Suppressor macrophage treated with lipopolysaccharide for 1 hour (primary cell): ENCODE measurements around the gene RNF144B.
"Not testable (repeated sequence)": the region's sequence is repeated elsewhere in the genome, so short reads cannot be mapped to it uniquely, and the experiment has no call there.

Experiments used
- DNase-seq, 3 donors: peaks; one replicate each; pipeline ENCODE4 v3.0.0-alpha.2; 2020 to 2022

RNF144B gene

DNA sequence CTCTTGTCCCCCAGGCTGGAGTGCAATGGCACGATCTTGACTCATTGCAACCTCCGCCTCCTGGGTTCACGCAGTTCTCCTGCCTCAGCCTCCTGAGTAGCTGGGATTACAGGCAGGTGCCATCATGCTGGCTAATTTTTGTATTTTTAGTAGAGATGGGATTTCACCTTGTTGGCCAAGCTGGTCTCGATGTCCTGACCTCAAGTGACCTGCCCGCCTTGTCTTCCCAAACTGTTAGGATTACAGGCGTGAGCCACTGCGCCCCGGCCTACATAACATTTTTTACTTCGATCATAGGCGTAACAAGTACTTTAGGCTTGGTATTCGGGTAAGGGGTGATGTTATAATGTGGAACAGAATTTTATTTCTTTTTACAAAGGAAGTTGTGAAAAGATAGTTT lies 22.5 kb downstream of the RNF144B start:
- DNase-seq = not testable (repeated sequence)

DNA sequence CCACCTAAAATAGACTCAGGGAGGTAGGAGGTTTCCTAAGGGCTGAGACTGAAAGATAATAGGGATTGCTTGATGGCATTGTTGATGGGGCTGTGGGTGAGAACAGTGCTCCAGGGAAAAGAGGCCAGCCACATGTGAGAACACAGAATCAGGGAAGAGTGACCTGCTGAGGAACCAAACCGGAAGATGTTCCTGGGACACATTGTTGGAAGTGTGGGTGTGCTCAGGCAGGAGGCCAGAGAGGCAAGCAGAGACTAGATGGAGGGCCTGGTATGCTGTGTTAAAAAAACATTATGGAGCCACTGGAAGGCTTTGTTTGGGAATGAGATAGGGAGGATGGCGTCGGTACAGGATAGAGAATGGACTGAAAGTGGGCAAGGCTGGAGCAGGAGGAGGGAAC lies 23.3 kb downstream of the RNF144B start:
- DNase-seq = no peak

DNA sequence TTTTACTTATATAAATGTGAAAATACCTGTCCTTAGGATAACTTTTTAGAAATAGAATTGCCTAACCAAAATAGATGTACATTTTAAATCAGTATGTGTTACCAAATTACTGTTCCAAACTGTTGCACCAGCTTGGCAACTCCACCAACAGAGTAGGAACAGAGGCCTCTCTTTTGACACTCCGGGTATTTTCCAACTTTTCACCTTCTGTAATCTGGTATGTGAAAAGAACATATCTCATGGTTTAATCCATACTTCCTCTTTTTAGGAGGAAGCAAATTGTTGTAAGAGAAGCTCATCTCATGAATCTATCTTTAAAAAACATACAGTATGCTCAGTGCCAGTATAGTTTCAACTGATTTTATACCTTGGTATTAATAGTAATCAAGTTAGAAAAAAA lies 24.9 kb downstream of the RNF144B start:
- peak; percentile 85 to 98 (median 96) for DNase-seq

DNA sequence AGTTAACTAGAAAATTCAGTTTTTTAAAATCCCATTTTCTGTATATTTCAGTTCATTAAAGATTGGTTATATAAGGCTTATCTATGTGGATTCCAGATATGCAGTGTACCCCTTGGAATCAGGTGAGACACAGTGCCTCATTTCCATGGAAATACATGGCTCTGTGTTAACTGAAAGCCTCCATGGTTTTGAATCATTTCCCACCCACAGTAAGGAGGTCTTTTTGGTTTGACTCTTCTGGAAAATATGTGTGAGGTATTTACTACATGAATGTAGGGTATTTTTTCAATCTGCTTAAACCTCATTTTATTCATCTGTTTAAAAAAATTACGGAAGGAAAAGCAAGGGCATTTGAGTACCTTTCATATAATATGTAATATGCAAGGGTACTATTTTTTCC lies 25.5 kb downstream of the RNF144B start:
- peak; percentile 25 to 40 (median 31) for DNase-seq

DNA sequence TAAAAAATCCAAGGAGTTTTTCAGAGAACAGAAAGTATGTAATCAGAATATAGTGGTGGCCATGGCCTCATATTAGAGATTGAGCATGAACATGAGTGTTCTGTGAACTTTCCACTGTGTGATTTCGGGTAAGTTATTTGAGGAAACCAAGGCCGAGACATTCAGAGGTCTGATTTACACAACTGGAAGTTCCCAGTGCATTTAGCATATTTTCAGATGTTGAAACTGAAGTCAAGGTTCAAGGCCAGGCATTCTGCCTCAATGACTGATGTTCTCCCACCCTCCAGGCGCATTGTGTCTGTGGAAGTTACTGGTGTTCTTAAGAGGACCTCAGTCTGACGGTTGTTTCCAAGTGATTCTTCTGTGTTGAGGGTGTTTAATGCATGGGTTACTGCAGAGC lies 26.2 kb downstream of the RNF144B start:
- peak; percentile 84 to 96 (median 90) for DNase-seq

DNA sequence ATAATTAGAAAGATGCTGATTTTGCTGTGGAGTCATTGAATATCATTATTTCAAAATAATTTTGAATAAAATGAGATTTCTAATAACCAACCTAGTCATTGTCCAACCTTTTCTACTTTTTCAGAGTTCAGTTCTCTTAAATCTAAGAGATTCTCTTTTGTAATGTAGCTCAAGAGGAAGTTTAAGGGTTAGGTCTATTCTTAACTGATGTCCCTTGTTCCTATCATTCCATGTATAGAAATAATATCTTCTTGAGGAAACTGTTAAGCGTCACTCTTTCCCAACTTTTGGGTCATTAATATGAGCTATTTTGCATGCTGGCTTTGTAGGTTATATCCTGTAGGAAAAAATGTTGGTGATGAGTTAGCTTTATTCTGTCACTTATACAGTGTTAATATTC lies 27.0 kb downstream of the RNF144B start:
- DNase-seq = peak; percentile 15 to 69 (median 58)

DNA sequence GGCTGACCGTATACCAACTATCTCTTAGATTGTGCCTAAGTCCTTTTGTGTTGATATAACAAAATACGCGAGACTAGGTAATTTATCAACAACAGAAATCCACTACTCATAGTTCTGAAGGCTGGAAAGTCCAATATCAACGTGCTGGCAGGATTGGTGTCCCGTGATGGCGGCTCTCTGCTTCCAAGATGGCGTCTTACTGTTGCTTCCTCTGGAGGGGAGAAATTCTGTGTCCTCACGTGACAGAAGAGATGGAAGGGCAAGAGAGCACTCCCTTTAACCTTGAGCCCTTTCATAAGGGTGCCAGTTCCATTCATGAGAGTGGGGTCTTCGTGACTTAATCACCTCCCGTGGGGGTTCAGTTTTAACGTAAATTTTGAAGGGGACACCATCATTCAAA lies 28.1 kb downstream of the RNF144B start:
- DNase-seq = no peak

DNA sequence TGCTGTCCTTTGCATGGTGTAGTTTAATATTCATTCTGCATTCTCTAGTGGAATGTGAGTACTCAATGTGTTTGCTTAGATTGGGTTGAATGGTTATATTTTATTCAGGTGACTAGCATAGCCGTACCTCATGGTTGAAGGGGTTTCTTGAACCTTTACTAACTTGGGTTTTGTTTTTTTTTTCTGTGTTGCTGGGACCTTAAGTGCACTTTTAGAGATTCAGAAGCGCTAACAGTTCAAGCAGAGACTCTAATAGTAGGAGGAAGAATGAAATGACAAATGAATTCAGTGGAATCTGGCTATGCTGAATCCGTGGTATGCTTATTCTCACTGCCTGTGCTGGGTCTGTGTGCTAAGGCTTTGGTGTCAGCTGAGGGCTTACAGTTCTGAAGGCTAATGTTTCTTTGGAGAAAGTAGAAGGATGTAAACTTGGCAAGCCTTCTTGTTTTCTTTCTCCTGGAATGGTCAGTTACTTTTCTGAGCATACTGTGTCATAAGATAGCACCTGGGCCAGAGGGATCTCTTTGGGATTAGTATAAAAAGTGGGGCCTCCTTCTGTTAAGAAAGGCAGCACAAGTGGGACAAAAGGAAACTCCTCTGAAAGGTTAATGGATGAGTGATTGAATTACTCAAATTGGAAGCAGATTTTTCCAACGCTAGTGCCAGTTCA lies 28.7 kb downstream of the RNF144B start:
- DNase-seq = no peak

DNA sequence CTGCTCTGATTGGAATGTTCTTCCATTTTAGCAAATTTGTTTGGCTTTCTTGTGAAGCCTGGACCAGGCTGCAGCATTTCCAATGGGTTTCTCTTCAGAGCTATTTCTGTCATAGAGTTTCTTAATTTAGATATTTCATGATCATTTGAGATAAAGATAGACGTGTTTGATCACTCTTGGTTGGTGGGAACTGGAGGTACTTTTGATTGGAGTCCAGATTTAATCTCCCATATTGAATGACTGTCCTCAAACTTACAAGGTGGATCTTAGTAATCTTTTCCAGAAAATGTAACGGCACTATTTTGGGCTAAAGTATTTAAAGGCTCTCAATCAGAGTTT lies 29.2 kb downstream of the RNF144B start:
- DNase-seq = no peak

DNA sequence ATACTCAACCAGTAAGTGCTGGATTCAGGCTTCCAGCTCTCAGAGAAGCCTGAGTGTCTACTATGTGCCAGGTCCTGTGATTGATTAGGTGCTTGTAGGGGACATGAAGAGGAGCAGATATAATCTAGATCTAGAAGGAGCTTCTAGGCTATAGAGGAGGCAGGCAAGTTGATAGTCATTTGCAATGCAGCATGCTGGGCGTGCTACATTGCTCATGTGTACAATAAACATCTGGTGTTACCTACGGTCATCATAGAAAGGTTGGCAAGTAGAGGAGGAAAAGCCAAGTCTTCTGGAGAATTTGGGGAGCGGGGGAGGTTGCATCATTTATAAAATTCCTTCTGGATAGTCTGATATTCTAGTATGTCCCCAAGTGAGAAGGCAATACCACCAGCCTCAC lies 33.2 kb downstream of the RNF144B start:
- DNase-seq = no peak

DNA sequence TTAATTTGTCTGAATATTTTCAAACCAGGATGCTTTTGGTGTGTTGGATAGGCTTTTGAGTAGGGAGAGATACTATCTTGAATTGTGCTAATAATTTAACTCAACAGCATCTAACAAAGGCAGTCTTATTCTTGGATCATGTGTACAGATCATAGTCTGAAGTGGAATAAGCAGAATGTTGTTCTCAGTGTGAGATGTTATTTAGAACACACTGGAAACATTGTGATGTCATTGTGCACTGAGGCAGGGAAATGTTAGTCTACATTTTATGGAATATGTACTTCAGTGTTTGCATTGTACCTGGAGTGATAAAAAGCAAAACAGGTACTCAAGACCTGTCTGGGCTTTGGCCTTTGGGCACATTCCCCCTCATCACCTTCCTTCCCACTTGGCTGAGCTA lies 35.0 kb downstream of the RNF144B start:
- DNase-seq = no peak

DNA sequence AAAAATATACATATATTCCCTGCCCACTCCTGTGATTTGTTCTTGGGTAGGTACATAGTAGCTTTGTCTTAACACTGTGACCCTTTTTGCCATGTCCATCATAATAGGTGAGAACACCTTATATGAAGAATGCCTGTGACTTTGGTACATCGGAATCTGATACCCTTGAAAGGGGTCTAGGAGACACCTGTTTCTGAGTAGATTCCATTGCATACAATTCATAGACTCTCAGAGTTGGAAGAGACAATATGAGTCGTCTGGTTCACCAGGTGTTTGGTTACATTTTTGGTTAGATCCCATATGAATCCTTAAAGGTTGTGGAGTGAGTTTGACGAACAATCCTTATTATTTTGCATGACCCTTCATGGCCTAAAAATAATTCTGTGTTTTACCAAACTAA lies 36.3 kb downstream of the RNF144B start:
- DNase-seq = no peak

DNA sequence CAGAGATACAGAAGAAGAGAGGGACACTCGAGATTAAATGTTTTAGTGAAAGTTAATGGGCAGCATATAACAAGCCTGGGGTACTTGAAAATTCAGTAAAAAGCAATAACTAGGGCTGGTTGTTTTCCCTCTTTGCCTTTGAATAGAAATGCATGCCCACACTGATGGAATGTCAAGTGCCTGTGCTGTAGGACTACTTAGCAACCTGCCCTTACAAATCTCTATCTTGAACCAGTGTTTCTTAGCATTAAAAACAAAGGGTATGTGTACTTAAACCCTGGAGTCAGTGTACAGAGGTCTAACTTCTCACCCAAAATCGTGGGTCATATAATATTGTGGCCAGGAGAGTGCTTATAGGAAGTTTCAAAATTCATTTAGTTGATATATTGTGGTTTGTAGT lies 37.1 kb downstream of the RNF144B start:
- DNase-seq = no peak

DNA sequence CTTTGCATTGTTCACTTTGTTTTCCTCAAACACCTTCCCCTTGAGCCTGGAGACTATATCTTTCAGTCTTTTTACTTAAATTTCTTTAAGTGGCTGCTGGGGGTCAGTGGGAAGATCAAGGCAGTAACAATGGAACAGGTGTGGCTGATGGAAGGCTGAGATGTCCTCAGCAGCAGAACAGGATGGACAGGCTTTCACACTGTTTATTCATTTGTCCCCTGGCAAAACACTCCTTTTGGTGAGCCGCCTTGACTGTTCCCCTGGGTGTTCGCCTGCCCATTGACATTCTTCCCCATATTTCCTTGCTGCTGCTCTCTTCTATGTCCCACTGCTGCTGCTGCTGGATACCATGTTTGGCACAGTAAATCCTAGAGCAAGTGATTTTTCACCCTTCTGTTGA lies 38.1 kb downstream of the RNF144B start:
- no peak for DNase-seq

DNA sequence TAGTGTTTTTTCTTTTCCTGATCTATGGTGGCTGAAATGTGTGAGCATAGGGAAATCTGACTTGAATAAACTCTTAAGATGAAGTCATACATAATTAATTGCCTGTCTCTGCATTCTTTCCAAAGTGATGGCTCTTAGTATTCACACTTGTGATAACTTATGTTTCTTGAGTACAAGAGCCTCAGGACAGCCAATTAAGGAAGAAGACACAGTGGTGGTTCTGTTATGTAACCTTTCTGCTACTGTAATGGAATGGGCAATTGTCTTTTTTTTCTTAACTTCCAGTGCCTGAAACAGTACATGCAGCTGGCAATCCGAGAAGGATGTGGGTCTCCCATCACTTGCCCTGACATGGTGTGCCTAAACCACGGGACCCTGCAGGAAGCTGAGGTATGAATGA lies 40.1 kb downstream of the RNF144B start:
- peak in 1 of 3 donors; percentile 44 for DNase-seq

DNA sequence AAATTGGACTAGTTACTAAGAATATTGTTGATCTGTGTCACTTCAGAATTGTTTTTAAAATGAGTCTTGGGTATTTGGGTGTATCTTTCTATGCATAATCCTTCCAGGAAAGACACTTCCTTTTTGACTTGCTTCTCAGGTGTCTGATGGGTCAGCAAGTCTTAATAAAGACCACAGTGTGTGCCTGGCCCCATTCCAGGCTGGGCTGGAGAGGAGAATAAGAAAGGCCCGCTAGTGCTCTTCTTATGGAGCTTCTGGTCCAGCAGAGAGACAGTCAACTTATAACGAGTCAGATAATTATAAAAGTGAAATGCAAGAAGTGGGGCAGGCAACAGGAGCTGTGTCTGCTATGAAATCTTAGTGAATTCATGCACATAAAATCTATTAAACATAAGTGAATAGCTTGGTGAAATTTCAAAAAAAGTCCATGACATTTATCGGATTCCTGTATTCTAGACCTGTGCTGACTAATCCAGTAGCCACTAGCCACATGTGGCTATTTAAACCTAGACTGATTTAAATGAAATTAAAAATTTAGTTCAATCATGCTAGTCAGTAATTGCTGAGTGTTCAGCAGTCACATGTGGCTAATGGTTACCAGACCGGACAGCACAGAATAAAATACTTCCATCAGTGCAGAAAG lies 42.6 kb downstream of the RNF144B start:
- DNase-seq = no peak

DNA sequence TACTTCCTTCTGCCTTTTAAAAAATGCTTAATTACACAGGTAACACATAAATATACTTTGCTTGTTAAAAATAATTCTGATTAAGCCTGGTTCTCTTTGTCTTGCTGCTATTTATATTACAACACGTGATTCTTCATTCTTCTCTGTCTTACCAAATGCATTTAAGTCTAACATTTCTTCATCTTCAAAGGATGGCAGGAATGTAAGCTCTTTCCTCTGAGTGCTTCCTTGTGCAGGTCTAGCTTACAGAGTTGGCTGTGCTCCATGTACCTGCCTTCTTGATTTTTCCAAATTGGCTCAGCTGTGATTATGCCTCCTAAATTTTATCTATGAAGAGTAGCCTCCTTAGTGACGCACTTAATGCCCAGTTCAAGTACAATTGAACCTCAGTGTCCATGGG lies 44.4 kb downstream of the RNF144B start:
- DNase-seq = no peak

DNA sequence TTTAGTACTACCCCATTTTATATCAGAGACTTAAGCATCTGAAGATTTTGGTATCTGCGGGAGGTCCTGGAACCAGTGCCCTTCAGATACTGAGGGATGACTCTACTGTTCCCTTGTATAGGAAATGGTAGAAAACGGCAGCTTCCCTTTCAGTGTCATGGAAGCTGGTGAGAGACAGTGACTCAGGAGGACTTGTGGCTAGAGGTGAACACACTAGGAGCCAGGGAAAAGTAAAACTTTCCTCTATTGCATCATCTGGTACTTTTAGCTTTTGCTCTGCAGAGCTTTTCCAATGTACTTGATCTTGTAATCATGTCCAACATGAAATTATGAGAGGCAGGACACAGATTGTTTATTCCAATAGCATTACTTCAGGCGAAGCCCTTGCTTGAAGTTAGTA lies 45.0 kb downstream of the RNF144B start:
- DNase-seq = peak; percentile 80 to 95 (median 91)

DNA sequence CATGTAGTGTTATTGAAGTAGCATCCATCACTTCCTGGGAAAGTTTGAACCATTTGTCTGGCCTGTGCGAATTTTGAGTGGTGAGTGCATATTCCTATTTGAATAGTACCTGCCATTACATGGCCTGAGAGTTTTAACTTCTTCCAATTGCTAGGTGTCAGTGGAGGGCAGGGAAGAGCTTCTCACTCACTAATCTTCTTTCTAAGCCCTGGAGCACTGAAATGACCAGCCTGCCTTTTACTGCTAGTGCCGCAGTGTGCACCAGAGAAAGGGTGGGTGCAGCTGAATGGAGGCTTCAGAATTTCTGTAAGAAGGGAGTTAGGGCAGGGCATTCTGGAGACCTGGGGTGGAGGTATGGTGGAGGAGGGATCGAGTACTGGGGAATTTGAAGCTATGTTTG lies 45.5 kb downstream of the RNF144B start:
- DNase-seq = no peak

DNA sequence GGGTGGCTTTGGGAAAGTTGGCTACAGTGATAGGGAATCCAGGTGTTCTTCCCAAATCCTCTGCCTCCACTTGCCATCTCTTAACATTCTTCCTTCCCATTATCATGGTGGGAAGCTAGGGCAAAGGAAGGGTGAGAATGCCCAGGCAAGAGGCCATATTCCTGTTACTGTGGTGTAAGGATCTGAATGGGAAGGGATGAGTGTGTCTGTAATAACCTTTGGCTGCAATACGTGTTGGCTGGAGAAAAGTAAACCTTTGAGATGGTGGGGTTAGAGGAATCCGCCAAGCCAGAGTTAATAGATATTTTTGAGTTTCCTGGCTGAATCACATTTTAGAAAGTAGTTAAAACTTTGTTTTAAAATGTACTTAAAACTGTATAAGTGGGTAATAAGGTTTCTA lies 45.9 kb downstream of the RNF144B start:
- DNase-seq = no peak

DNA sequence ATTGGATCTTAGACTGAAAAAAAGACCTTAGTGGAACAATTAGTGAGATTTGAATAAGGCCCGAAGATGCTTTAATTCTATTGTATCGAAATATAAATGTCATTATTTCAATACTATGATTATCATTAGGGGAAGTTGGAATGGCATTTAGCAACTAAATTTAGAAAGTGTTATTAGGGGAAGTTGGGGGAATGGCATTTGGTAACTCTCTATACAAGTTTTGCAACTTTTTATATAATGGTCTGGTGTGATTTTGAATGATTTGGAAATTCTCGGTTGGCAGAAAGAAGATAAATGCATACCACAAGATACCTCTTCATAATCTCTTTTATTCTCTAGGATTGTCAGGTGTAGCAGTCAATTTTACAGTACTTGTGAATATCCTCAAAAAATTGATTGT lies 49.2 kb downstream of the RNF144B start:
- peak; percentile 63 to 86 (median 83) for DNase-seq

DNA sequence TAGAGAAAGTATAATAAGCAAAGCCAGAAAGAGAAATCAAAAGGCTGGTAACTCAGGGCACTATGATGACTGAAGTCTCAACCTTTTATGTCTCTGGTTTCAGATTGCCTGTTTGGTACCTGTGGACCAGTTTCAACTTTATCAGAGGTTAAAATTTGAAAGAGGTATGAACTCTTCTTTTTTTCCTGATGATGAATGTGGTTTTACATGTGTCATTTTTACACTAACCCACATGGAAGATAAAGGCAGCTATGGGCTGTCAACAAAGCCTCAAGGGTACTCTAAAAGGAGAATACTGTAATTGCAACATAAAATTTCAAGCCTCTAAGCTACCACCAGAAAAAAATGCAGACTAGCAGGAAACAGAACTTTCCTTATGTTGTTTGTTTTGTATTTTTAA lies 52.4 kb downstream of the RNF144B start:
- no peak for DNase-seq

DNA sequence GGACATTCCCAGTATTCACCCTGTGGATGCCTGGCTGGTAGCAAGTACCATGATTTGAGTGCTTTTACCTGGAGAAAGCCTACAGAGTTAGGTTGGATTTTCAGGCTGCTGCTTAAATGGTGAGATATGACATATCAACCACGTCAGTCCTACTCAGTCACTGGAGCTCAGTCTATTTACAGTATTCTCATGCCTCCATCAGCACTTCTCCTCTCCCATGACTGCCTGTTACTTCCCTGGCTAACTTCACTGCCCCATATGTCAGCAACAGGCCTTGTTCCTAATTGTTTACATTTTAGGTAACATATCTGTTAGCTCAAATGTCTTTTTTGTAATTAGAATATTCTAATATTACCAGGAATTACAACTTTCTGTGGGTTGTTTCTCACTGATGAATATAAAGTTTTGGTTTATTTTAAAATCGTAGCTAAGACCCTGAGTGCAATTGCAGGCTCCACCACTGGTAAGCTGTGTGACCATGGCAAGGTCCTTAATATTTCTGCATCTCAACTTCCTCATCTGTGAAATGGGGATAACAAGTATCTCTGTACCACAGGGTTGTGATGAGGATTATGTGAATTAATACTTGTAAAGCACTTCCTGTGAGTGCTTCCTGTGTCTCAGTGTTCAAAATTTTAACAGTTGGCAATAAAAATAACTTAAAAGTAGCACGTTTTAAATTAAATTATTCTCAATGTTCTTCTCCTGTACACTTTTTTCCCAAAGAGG lies 54.3 kb downstream of the RNF144B start:
- peak in 2 of 3 donors; percentile 34 to 60 for DNase-seq

DNA sequence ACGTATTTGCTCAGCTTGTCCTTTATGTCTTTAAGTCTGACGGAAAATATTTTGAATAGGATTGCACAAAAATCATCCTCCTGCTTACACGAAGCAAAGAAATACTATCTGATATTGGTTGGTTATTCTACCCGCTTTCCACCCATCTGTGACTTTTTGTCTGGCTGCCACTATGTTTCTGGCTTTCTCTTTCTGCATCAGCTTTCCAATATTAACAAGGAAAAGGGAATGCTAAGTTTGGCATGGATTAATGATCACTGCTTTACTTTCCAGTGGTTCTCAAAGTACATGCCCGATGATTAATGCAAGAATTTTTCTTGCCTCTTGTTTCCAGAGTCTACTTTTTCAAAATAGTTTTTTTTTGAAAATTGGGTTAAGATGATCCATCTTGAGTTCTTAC lies 57.0 kb downstream of the RNF144B start:
- no peak for DNase-seq
